ENCODE results near the gene NQO2.

DNA sequence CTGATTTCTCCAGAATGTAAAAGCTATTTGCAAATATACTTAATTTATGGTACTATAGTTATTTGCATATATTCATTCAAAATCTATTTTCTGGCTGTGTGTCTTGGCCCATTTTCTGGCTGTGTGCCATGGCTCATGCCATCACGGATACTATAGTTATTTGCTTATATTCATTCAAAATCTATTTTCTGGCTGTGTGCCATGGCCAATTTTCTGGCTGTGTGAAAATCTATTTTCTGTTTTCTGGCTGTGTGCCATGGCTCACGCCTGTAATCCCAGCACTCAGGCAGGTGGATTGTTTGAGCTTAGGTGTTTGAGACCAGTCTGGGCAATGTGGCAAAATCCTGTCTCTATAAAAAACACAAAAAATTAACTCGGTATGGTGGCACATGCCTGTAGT lies 39.7 kb downstream of the NQO2 start:
- TF ChIP-seq EZH2 (IDR thresholded peaks at IDR 0.05; ENCODE audit: low read length, unreplicated experiment) (no peak), EZH2phosphoT487 (IDR thresholded peaks at IDR 0.05; ENCODE audit: borderline replicate concordance, low read length) (no peak)
- TF ChIP-seq, protein P1, sequence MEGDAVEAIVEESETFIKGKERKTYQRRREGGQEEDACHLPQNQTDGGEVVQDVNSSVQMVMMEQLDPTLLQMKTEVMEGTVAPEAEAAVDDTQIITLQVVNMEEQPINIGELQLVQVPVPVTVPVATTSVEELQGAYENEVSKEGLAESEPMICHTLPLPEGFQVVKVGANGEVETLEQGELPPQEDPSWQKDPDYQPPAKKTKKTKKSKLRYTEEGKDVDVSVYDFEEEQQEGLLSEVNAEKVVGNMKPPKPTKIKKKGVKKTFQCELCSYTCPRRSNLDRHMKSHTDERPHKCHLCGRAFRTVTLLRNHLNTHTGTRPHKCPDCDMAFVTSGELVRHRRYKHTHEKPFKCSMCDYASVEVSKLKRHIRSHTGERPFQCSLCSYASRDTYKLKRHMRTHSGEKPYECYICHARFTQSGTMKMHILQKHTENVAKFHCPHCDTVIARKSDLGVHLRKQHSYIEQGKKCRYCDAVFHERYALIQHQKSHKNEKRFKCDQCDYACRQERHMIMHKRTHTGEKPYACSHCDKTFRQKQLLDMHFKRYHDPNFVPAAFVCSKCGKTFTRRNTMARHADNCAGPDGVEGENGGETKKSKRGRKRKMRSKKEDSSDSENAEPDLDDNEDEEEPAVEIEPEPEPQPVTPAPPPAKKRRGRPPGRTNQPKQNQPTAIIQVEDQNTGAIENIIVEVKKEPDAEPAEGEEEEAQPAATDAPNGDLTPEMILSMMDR (conservative IDR thresholded peaks at IDR 0.05; ENCODE audit: low read depth, low read length), result no peak

Data from PC-3 (cell line).